Caco-2 (cell line): ENCODE results near the gene PPT2. TPM values are rescaled to one million over a fixed set of nuclear protein-coding genes. Genes with fewer than 3 reads are reported as not detected.
A peak's percentile ranks its signal among the peaks of the same experiment; 100 is the strongest.

Experiments used
- BruUV-seq: library from RNA; stranded (reverse); fragments of 400-500 nt; replicated peaks from 2 replicates; lab custom pipeline; 2021; lab: Mats Ljungman, UMichigan
- CTCF ChIA-PET: fragments of 300-600 bp; sonication (Branson Sonifier 250); formaldehyde crosslinking; loops from one replicate; lab custom pipeline; 2022; ENCODE audit warnings: antibody characterized with exemption; lab: Charles Lee
- POLR2A ChIA-PET: fragments of 300-600 bp; sonication (Branson Sonifier 250); formaldehyde crosslinking; loops from one replicate; lab custom pipeline; 2022; ENCODE audit warnings: antibody characterized with exemption; lab: Charles Lee
- DNase-seq, 2 experiments: peaks; one replicate each; pipeline versions ENCODE4 v3.0.0 to v3.0.0-alpha.2; 2020 to 2022
- H3K27me3 ChIP-seq: replicated peaks from 2 replicates; pipeline ENCODE4 v1.6.0; 2011; ENCODE audit warnings: low read length; ENCODE audit not compliant: control insufficient read depth, insufficient read depth
- H3K36me3 ChIP-seq: 2 replicates; pipeline ENCODE4 v1.5.1; 2011; ENCODE audit warnings: low read length; ENCODE audit not compliant: control insufficient read depth, insufficient read depth
- H3K4me1 ChIP-seq: fragments of 250-450 bp; sonication (Bioruptor Pico); 2 replicates; pipeline ENCODE4 v1.5.1; 2020; ENCODE audit warnings: mild to moderate bottlenecking
- H3K4me3 ChIP-seq: 2 replicates; pipeline ENCODE4 v1.5.1; 2011; ENCODE audit warnings: low read depth, mild to moderate bottlenecking, control low read depth, low read length
- H3K9me3 ChIP-seq: fragments of 250-450 bp; sonication (Bioruptor Pico); 2 replicates; pipeline ENCODE4 v1.5.1; 2020; ENCODE audit warnings: mild to moderate bottlenecking, moderate library complexity
- H3K27ac Mint-ChIP-seq: one replicate; pipeline ENCODE4 v1.8.0; 2022; ENCODE audit warnings: mixed read lengths; ENCODE audit not compliant: unreplicated experiment
- H3K27me3 Mint-ChIP-seq: one replicate; pipeline ENCODE4 v1.8.0; 2022; ENCODE audit warnings: mixed read lengths; ENCODE audit not compliant: insufficient read depth, unreplicated experiment
- H3K36me3 Mint-ChIP-seq: one replicate; pipeline ENCODE4 v1.8.0; 2022; ENCODE audit warnings: mild to moderate bottlenecking, mixed read lengths; ENCODE audit not compliant: insufficient read depth, unreplicated experiment
- H3K4me1 Mint-ChIP-seq: one replicate; pipeline ENCODE4 v1.8.0; 2022; ENCODE audit warnings: low read depth, mixed read lengths; ENCODE audit not compliant: unreplicated experiment
- H3K4me3 Mint-ChIP-seq: one replicate; pipeline ENCODE4 v1.8.0; 2022; ENCODE audit warnings: mild to moderate bottlenecking, moderate library complexity, mixed read lengths; ENCODE audit not compliant: unreplicated experiment
- H3K9me3 Mint-ChIP-seq: one replicate; pipeline ENCODE4 v1.8.0; 2022; ENCODE audit warnings: mixed read lengths; ENCODE audit not compliant: unreplicated experiment
- CTCF ChIP-seq, 2 experiments: fragments of 200-600 bp in 1 of 2; IDR thresholded peaks; 1 replicate in 1 of 2; 2 replicates in 1 of 2; pipeline versions ENCODE4 v1.5.1 to v1.8.0; 2011 to 2022; ENCODE audit warnings: antibody characterized with exemption in 1 of 2, control low read depth in 1 of 2, inconsistent platforms in 1 of 2, low read depth in 1 of 2, low read length in 1 of 2, mild to moderate bottlenecking in 1 of 2, moderate library complexity in 1 of 2; ENCODE audit not compliant: insufficient read depth in 1 of 2, severe bottlenecking in 1 of 2, unreplicated experiment in 1 of 2
- intact Hi-C: fragments of 100-400 bp; cut with micrococcal nuclease; formaldehyde crosslinking; loops from one replicate; pipeline ENCODE4 v1.10.0; 2022; ENCODE audit not compliant: unreplicated experiment
- total RNA-seq: library from RNA; stranded (reverse); gene quantifications from 2 replicates; pipeline ENCODE4 v1.2.3, GENCODE V29; 2022

Gene PPT2
- total RNA-seq, 1 experiment from 2014 or later = 80.8 TPM

- H3K36me3 Mint-ChIP-seq = peaks cover 26% of the 10 kb centered on the region
- H3K4me1 ChIP-seq = peaks cover 4% of the 10 kb centered on the region
- H3K27me3 Mint-ChIP-seq = no peaks in the 10 kb centered on the region
- no peak for DNase-seq
- H3K9me3 ChIP-seq = no peaks in the 10 kb centered on the region
- no peak overlapping the region for H3K27ac Mint-ChIP-seq
- no peak overlapping the region for H3K4me3 ChIP-seq
- TSS peak; percentile 22 for BruUV-seq
- H3K9me3 Mint-ChIP-seq = no peaks in the 10 kb centered on the region
- peaks cover 5% of the 10 kb centered on the region for H3K36me3 ChIP-seq
- ChIA-PET CTCF (interaction anchor here (0.6 to 1.2 kb wide), 2 partner anchors 39 to 58 kb away, joined by 3 read pairs; no protein-coding TSS in a partner anchor), POLR2A (no interaction called here)
- no peaks in the 10 kb centered on the region for H3K27me3 ChIP-seq
- H3K4me1 Mint-ChIP-seq = peaks cover 16% of the 10 kb centered on the region
- no peak for TF ChIP-seq CTCF (IDR thresholded peaks at IDR 0.05; ENCODE audit: insufficient read depth in 1 of 2, low read depth in 1 of 2, low read length in 1 of 2, severe bottlenecking in 1 of 2, unreplicated experiment in 1 of 2)
- intact Hi-C loops = loop anchor here (1.0 to 5.0 kb wide), 2 partner anchors 54 to 213 kb away; partner anchors contain the start of gene ZBTB12
- H3K4me3 Mint-ChIP-seq = no peak overlapping the region
Observed at GRCh38 chr6:32115623-32116022, 38.3 kb upstream of the PPT2 start.

- ChIA-PET POLR2A (interaction anchor here (1.3 kb wide), 1 partner anchor 12 kb away, joined by 5 read pairs; the partner anchor contains the start of gene ATF6B), CTCF (interaction anchor here (1.0 to 2.7 kb wide), 8 partner anchors 8 to 79 kb away, joined by 3 to 15 read pairs (median 4); partner anchors contain the start of gene ATF6B)
- intact Hi-C loops = loop anchor here (1.0 to 5.0 kb wide), 2 partner anchors 55 to 214 kb away; partner anchors contain the start of gene ZBTB12
- peak; percentile 54 to 58 for TF ChIP-seq CTCF (IDR thresholded peaks at IDR 0.05; ENCODE audit: insufficient read depth in 1 of 2, low read depth in 1 of 2, low read length in 1 of 2, severe bottlenecking in 1 of 2, unreplicated experiment in 1 of 2)
- Mint-ChIP-seq H3K4me1 (peaks cover 16% of the 10 kb centered on the region), H3K4me3 (no peak overlapping the region), H3K9me3 (no peaks in the 10 kb centered on the region), H3K27me3 (no peaks in the 10 kb centered on the region), H3K27ac (no peak overlapping the region), H3K36me3 (peaks cover 34% of the 10 kb centered on the region)
- no TSS peak for BruUV-seq
- DNase-seq = peak in 1 of 2 experiments; percentile 57
- H3K27me3 ChIP-seq = no peaks in the 10 kb centered on the region
- no peak overlapping the region for H3K4me3 ChIP-seq
- H3K4me1 ChIP-seq = peaks cover 4% of the 10 kb centered on the region
- peaks cover 5% of the 10 kb centered on the region for H3K36me3 ChIP-seq
- H3K9me3 ChIP-seq = no peaks in the 10 kb centered on the region
Observed at GRCh38 chr6:32116674-32117073, 37.3 kb upstream of the PPT2 start.

GRCh38 chr6:32117461-32117860 is 36.5 kb upstream of the PPT2 start:
- H3K4me1 ChIP-seq = peaks cover 4% of the 10 kb centered on the region
- H3K27me3 ChIP-seq = no peaks in the 10 kb centered on the region
- H3K4me3 ChIP-seq = no peak overlapping the region
- no peak overlapping the region for H3K4me3 Mint-ChIP-seq
- TF ChIP-seq CTCF (IDR thresholded peaks at IDR 0.05; ENCODE audit: insufficient read depth in 1 of 2, low read depth in 1 of 2, low read length in 1 of 2, severe bottlenecking in 1 of 2, unreplicated experiment in 1 of 2) = no peak
- no peak for DNase-seq
- no peaks in the 10 kb centered on the region for H3K9me3 ChIP-seq
- H3K9me3 Mint-ChIP-seq = no peaks in the 10 kb centered on the region
- no peak overlapping the region for H3K27ac Mint-ChIP-seq
- peaks cover 40% of the 10 kb centered on the region for H3K36me3 Mint-ChIP-seq
- no TSS peak for BruUV-seq
- peaks cover 5% of the 10 kb centered on the region for H3K36me3 ChIP-seq
- no peaks in the 10 kb centered on the region for H3K27me3 Mint-ChIP-seq
- ChIA-PET POLR2A (interaction anchor here (1.3 kb wide), 1 partner anchor 11 kb away, joined by 5 read pairs; the partner anchor contains the start of gene ATF6B), CTCF (interaction anchor here (0.6 to 2.7 kb wide), 10 partner anchors 9 to 78 kb away, joined by 3 to 15 read pairs (median 4); partner anchors contain the start of gene ATF6B)
- intact Hi-C loops = loop anchor here (5.0 kb wide), 1 partner anchor 215 kb away; the partner anchor contains the start of gene ZBTB12
- H3K4me1 Mint-ChIP-seq = peaks cover 16% of the 10 kb centered on the region
